Pons (tissue), 1 donor: Measurements from ENCODE around the gene LHPP.

Source experiments
- DNase-seq: peaks from one replicate; pipeline ENCODE4 v3.0.0-alpha.2; 2016; ENCODE audit warnings: low spot score

The LHPP gene

GRCh38 chr10:124595143-124595883 is 133.7 kb downstream of the LHPP start:
- DNase-seq, result no peak

DNA sequence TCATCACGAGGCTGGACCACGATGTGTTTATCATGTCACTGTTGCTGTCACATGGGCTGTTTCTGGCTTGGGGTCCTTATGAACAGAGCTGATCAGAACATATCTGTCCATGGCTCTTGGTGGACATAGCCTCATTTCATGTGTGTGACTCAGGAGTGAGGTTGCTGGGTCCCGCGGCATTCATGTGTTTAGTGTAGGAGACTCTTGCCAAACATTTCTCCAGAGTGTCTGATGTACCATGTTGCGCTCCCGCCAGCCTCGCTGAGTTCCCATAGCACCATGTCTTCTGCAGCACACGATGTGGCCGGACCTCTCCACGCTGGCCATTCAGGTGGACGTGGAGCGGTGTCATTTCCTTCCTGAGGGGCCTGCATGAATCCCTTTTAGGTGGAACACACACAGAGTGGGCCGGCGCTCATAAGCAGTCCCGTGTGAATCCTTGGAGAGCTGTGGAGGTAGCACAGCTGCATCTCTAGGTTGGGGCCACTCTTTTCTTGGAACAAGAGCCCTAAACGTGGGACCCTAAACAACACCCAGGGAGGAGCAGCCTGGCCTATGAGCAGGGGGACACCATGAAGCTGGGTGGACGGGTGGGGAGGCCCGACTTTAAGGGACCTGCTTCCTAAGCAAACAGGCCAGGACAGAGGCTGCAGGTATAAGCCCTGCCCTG is 134.6 kb downstream of the LHPP start:
- DNase-seq, result no peak

DNA sequence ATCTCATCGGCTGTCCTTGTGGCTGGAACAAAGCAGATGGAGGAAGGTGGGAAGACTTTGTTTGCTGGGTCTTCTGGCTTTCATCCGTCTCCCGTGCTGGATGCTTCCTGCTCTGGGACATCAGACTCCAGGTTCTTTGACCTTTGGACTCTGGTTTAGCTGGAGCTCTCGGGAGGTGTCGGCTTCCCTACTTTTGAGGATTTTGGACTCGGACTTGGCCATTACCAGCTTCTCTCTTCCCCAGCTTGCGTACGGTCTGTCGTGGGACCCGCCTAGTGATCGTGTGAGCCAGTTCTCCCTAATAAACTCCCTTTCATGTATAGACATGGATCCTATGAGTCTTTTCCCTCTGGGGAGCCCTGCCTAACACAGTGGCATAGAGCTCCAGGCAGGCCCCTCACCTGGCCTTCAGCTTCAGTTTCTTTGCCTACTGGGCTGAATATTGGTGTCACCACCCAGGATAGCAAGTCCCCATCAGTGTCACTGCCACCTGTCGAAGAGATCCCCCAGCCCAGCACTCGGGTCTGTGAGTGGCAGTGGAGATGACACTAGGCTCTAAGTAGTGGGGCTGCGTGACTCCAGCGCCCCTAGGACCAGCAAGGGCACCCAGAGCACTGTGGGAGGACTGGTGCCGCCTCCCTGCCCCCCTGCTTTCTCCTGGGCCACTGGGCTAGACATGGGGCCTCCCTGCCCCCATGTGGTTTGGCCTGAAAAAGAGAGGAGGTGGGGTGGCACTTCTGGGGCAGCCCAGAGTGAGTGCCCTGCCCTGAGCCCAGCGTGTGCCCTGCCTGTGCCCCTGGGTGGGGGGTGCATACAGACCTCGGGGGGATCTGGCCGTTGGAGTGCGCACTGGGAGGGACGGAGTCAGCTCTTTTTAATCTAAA is 135.6 kb downstream of the LHPP start:
- no peak for DNase-seq

DNA sequence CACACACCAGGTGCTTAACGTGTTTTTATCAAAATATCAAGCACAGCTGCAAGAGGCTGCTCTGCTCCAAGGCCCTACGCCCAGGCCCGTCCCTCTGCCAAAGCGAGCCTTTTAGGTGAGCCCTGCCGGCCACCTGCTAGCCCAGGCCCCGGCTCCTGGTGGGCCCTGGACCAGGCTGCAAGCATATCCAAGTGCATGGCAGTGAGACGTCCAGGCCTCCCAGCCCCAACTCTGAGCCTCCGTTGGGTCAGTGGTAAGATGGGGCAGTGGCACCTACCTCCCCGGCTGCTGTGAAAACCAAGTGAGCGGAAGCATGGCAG is 136.2 kb downstream of the LHPP start:
- no peak for DNase-seq

DNA sequence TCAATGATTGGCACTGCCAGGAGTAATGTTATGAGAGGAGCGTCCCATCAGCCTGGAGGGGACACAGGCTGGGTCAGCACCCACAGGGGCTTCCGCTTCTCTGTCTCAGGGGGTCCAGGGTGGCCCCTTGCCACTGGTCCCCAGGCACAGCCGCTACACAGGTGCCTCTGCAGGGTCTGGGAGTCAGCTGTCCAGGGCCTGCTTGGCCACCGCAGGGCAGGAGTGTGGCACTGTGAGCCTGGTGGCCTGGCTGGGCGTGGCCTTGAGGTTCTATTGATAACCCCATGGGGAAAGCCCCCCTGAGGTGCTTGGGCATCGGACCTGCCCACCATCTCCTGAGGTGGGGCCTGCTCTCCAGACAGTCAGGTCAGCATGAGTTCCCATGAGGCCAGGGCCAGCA is 136.6 kb downstream of the LHPP start:
- DNase-seq, result no peak

DNA sequence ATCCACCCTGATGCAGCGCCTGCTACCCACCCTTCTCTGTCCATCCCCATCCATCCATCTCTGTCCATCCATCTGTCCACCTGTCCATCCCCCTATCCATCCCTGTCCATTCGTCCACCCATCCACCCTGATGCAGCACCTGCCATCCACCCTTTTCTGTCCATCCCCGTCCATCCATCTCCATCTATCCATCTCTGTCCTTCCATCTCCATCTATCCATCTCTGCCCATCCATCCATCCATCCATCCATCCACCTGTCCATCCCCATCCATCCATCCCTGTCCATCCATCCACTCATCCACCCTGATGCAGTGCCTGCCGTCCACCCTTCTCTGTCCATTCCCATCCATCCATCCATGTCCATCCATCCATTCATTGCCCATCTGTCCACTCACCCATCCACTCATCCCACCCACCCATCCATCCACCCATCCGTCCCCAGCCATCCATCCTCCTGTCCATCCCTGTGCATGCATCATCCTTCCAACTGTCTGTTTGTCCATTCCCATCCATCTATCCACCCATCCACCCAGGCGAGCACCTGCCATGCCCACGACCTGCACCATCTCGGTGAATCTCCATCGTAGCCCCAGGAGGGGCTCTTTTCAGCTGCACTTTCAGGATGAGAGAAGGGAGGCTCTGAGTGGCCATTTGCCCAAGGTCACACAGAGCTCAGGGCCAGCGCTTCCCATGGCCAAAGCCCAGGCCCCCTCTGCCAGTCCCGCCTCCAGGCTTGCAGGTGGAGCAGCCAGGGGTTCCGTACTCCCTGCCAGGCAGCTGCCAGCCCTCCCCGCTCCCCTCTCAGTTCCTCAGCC is 137.4 kb downstream of the LHPP start:
- DNase-seq, result no peak

GRCh38 chr10:124599588-124600050 is 138.0 kb downstream of the LHPP start:
- DNase-seq, result no peak

GRCh38 chr10:124600051-124600880 is 138.6 kb downstream of the LHPP start:
- DNase-seq, result no peak

- no peak for DNase-seq
Measured at GRCh38 chr10:124601016-124601415, 139.4 kb downstream of the LHPP start.

- DNase-seq, result no peak
Measured at GRCh38 chr10:124601431-124602120, 140.0 kb downstream of the LHPP start.

DNA sequence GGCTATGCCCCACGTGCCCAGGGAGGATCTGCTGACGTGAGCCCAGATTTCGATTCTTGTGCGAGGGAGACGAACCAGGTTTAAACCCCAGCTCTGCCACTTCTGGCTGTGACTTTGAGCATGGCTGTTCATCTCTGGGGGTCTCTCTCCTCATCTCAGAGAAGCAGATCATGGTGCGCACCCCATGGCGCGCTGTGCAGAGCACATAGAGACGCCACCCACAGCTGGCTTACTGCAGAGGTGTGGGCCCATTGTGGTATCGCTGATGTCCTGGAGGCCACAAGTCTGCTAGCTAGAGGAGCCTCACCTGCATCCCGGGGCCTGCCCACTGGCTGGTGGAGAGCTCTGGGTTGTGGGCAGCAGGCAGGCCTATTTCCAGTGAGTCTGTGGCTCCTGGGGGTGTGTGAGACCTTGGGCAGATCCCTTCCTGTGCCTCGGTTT is 140.5 kb downstream of the LHPP start:
- DNase-seq, result no peak

DNA sequence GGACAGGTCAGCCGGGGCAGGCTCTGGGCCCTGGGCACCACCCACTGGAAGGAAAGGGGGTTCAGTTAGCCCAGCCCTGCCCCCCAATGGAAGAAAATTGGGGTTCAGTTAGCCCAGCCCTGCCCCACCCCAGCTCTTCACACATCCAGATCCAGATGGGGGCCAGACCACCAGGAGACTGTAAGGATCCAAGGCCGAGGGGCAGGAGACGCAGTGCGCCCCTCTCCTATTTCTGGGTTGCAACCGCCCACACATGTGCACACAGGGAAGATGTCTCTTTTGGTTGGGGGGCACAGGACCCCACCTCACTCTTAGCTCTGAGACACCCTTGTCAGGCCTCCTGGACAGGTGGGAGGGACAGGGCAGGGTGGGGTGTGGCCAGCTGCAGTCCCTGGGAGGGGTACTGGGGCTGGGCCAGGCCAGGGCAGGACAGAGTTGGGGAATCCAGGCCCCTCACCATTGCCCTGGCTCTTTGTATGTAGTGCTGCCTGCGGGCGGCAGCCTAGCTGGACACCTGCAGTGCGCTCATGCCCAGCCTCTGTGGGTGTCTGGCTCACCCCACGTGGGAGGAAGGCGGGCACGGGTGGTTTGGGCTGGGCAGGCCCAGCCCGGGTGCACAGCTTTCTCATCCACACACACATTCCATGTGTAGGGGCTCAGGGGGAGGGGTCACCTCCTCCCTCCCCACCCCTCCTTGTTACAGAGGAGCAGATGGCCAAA is 141.2 kb downstream of the LHPP start:
- no peak for DNase-seq

- DNase-seq, result no peak
Measured at GRCh38 chr10:124603376-124604213, 142.0 kb downstream of the LHPP start.

DNA sequence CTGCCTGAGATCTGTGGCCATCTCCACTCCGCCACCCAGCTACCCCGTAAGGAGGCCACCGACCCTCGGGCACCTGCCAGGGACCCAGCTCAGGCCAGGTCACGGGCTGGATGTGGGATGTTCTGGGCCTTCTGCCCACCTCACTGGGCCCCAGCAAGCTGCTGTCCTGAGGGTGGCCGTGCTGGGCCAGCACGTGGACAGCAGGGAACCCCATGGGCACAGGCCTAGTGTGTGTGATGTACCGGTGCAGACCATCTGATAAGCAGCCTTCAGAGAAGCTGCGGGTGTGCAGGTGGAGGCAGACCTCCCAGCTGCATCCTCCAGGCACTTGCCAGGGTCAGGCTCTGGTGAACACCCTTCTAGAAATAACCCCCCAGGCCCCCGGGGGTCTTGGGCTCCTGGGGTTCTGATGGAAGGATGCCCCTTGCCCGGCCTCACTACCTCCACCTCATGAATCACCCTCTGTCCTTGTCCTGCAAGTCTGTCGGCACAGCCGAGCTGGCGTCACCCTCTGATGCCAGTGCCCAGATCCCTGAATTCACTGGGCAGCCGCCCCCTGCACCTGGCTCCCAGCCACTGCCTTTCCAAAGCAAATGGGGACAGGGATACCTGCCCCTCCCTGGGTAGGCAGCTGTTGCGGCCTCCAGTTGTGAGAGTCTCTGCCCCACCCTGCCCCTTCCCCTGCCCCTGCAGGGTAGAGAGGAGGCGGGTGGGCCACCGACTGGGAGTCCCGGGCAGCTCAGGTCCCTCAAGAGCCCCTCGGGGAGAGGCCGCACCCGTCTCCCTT is 142.8 kb downstream of the LHPP start:
- peak; percentile 63 for DNase-seq

GRCh38 chr10:124605001-124605370 is 143.4 kb downstream of the LHPP start:
- peak; percentile 93 for DNase-seq

- no peak for DNase-seq
Measured at GRCh38 chr10:124605481-124605855, 143.8 kb downstream of the LHPP start.

GRCh38 chr10:124605856-124606812 is 144.5 kb downstream of the LHPP start:
- DNase-seq, result no peak
